Measurements from ENCODE around the gene TAF12.
"Not testable (repeated sequence)": the region's sequence is repeated elsewhere in the genome, so short reads cannot be mapped to it uniquely, and the experiment has no call there.

TAF12 gene

GRCh38 chr1:28642847-28643635 is at the start of gene TAF12:
Gene TAF12 (minus strand): TSS chr1:28643067. CDS start chr1:28622081, 20,986 bp downstream.
- H3K27ac ChIP-seq, result peak within 1 kb of the TSS; percentile 93
- CTCF ChIA-PET, result interaction anchor here (0.5 to 2.0 kb wide), 5 partner anchors 72 to 234 kb away, joined by 3 to 11 read pairs (median 4); partner anchors contain the start of gene YTHDF2
- POLR2A ChIA-PET (ENCODE audit: low non-redundant PET), result interaction anchor here (0.5 to 1.8 kb wide), 5 partner anchors 17 to 239 kb away, joined by 3 to 8 read pairs (median 3); partner anchors contain the start of genes GMEB1 and YTHDF2
- peak; percentile 51 for TF ChIP-seq CTCF (conservative IDR thresholded peaks at IDR 0.05; ENCODE audit: low read depth)
- peak; percentile 92 for DNase-seq (ENCODE audit: low spot score)

GRCh38 chr1:28691627-28692026 is 48.8 kb upstream of the TAF12 start:
- H3K27ac ChIP-seq; DNase-seq (ENCODE audit: low spot score); POLR2A ChIA-PET (ENCODE audit: low non-redundant PET): not testable (repeated sequence)
- CTCF ChIA-PET, result interaction anchor here (0.6 kb wide), 1 partner anchor 104 kb away, joined by 3 read pairs; no protein-coding TSS in a partner anchor

- H3K27ac ChIP-seq, result no peak overlapping the region
- CTCF ChIA-PET, result no interaction called here
- POLR2A ChIA-PET (ENCODE audit: low non-redundant PET), result no interaction called here
- TF ChIP-seq CTCF (conservative IDR thresholded peaks at IDR 0.05; ENCODE audit: low read depth), result no peak
- DNase-seq (ENCODE audit: low spot score), result no peak
Measured at GRCh38 chr1:28684937-28685336, 42.1 kb upstream of the TAF12 start.

GRCh38 chr1:28682840-28683239 is 40.0 kb upstream of the TAF12 start:
- DNase-seq (ENCODE audit: low spot score), result peak; percentile 19
- H3K27ac ChIP-seq, result no peak overlapping the region
- POLR2A ChIA-PET (ENCODE audit: low non-redundant PET), result no interaction called here
- CTCF ChIA-PET, result interaction anchor here (0.8 to 1.3 kb wide), 2 partner anchors 54 to 199 kb away, joined by 3 to 7 read pairs; partner anchors contain the start of gene YTHDF2
- TF ChIP-seq CTCF (conservative IDR thresholded peaks at IDR 0.05; ENCODE audit: low read depth), result no peak

GRCh38 chr1:28680151-28680550 is 37.3 kb upstream of the TAF12 start:
- no peak for DNase-seq (ENCODE audit: low spot score)
- ChIA-PET CTCF (interaction anchor here (0.6 kb wide), 1 partner anchor 395 kb away, joined by 3 read pairs; no protein-coding TSS in a partner anchor), POLR2A (ENCODE audit: low non-redundant PET) (no interaction called here)
- no peak for TF ChIP-seq CTCF (conservative IDR thresholded peaks at IDR 0.05; ENCODE audit: low read depth)
- no peak overlapping the region for H3K27ac ChIP-seq

GRCh38 chr1:28675924-28676257 is 33.0 kb upstream of the TAF12 start:
- TF ChIP-seq CTCF (conservative IDR thresholded peaks at IDR 0.05; ENCODE audit: low read depth), result no peak
- no peak for DNase-seq (ENCODE audit: low spot score)
- ChIA-PET CTCF (interaction anchor here (0.7 kb wide), 1 partner anchor 255 kb away, joined by 3 read pairs; no protein-coding TSS in a partner anchor), POLR2A (ENCODE audit: low non-redundant PET) (no interaction called here)
- H3K27ac ChIP-seq, result no peak overlapping the region

GRCh38 chr1:28672971-28673370 is 30.1 kb upstream of the TAF12 start:
- 0 out of 2 replicates have a peak overlapping the region, but pooled peaks have one; percentile 4 for H3K27ac ChIP-seq
- CTCF ChIA-PET; DNase-seq (ENCODE audit: low spot score); POLR2A ChIA-PET (ENCODE audit: low non-redundant PET): not testable (repeated sequence)
